Glomerular endothelial cell (primary cell): ENCODE data around the gene COTL1. TPM values are rescaled to one million over a fixed set of nuclear protein-coding genes. Genes with fewer than 3 reads are reported as not detected.
"Not testable (repeated sequence)": the region's sequence is repeated elsewhere in the genome, so short reads cannot be mapped to it uniquely, and the experiment has no call there.

ENCODE experiments used
- DNase-seq: peaks from one replicate; pipeline ENCODE4 v3.0.0-alpha.2; 2011; ENCODE audit warnings: low read depth, low spot score; ENCODE audit errors: extremely low read depth
- total RNA-seq: library from RNA; depleted of rRNA; stranded (reverse); fragments of >200 nt; gene quantifications from 2 replicates; pipeline ENCODE4 v1.2.3, GENCODE V29; 2015

Gene COTL1
- total RNA-seq, 1 donor from 2014 or later, result 311 TPM

DNA sequence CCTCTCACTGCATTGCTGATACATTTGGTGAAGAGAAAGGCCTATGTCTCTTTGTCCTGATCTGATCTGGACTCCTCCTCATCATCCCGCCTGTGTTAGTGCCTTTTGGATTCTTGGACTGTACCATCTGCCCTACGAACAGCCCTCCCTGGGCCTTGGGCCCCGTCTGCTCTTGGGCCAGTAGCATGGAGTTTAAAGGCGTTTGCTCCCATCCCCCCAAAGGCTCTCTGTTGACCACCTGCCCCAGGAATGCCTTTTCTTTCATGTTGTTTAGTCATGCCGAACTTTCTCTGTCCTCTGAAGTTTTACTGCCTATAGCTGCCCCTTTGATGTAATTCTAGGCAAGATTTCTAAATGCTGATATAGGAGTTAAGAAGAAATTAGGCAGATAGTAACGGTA is 82.5 kb downstream of the COTL1 start:
- DNase-seq, result no peak

DNA sequence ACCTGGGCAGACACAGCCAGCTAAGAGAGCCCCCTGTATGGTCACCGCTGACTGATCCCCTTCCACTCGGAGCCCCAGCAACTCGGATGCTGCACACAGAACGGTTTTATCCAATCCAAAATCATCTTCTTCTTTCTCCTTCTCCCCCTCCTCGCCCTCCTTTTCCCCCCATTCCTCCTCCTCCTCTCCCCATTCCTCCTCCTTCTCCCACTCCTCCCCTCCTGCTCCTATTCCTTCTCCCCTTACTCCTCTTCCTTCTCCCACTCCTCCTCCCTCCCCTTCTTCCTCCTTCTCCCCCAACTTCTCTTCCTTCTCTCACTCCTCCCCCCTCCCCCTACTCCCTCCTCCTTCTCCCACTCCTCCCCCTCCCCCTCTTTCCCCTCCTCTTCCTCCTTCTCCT is 83.1 kb downstream of the COTL1 start:
- DNase-seq, result no peak

DNA sequence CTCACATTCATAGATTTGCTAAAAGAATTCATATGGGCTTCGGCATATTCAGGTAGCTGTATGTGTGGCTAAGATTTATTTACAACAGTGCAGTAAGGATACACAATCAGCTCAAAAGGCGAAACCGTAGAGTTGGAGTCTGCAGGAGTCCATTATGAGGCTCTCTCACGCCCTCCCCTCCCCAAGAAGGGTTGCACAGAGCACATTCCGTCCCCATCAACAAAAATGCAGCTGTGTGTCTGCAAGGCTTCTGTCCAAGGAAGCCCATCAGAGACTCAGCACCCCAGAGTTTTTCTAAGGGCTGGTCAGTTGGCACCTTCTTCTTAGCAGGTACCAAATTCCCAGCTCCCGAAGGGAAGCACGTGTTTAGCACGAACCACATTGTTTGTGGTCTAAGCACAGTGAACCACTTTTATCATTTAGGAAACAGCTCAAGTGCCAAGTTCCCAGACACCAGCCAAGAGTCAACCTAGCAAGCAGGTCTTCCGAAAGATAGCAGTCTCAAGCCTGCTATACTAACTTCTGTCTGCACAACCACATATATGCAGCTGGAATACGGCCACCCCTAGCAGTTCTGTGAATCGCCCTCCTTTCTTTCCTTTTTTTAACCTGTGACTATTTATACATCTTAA is 84.9 kb downstream of the COTL1 start:
- no peak for DNase-seq

- DNase-seq, result no peak
These were observed 85.6 kb downstream of the COTL1 start for GRCh38 chr16:84532291-84532724.

GRCh38 chr16:84531671-84532111 is 86.2 kb downstream of the COTL1 start:
- DNase-seq, result no peak

- no peak for DNase-seq
These were observed 87.3 kb downstream of the COTL1 start for GRCh38 chr16:84530590-84530989.

GRCh38 chr16:84529607-84530006 is 88.3 kb downstream of the COTL1 start:
- DNase-seq, result no peak

DNA sequence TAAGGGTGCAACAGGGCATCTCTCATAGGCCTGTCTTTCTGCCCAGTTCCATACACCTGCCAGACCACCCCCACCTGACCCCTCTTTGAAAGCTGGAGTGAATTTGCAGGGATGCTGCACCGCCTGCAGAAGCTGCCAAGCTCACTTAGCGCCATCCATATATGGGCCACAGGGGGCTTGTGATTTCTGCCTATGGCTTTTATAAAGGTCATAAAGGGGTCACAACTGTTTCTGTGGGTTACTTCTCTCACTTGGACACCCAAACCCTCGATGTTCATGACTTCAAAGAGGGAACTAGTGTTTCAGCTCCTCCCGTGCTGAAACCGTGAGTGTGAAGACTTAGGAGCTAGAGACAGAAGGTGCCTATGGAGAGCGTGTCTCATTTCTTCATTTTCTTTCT is 89.6 kb downstream of the COTL1 start:
- no peak for DNase-seq

DNA sequence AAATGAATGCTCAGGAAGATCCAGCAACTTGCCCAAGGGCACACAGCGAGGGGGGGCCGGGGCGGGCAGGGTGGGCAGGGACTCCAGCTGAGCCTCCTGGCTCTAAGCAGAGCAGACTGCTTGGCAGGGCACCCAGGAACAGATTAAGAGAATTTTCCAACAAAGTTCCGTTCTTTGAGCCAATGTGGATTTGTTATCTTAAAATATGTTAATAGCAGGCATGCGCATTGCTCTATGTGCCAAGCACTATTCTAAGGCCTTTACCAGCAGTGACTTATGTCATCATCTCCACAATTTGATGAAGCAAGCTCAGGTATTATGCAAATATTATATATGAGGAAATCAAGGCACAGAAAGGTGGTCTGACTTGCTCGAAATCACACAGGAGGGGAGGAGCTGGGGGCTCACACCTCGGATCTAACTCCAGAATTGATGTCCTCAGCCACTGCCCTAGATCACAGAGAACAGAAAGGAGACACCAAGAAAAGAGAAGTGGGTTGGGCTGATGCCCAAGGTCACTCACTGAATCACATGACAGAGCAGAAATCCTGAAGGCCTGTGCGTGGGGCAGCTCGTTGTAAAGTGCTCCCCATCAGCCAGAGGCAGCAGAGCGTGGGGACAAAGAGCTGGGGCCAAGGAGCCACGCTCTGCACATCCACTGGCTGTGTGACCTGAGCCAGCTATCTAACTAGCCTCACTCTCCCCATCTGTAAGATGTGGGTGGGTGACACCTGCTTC is 90.2 kb downstream of the COTL1 start:
- no peak for DNase-seq

GRCh38 chr16:84526794-84527531 is 90.9 kb downstream of the COTL1 start:
- no peak for DNase-seq

DNA sequence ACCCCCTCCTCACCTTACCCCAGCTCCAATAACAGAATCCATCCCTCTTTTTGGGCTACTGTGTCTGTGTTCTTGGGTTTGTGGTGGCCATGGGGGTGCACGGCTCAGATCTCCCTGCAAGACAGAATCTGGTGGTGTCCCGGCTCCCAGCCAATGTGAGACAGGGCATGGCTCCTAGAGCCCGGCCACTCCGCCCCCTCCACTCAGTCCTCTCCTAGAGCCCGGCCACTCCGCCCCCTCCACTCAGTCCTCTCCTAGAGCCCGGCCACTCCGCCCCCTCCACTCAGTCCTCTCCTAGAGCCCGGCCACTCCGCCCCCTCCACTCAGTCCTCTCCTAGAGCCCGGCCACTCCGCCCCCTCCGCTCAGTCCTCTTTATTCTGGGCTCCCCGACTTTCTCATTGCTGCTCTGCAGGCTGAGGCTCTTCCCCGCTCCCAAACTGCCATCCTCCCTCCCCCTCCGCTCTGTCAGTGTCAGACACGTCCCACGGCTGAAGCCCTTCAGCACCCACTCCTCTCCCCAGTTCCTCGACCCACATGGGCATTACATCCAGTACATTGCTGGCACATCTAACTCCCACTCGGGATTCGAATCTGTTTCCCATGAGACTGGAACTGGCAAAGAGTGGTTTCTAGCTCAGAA is 92.8 kb downstream of the COTL1 start:
- DNase-seq, result not testable (repeated sequence)

DNA sequence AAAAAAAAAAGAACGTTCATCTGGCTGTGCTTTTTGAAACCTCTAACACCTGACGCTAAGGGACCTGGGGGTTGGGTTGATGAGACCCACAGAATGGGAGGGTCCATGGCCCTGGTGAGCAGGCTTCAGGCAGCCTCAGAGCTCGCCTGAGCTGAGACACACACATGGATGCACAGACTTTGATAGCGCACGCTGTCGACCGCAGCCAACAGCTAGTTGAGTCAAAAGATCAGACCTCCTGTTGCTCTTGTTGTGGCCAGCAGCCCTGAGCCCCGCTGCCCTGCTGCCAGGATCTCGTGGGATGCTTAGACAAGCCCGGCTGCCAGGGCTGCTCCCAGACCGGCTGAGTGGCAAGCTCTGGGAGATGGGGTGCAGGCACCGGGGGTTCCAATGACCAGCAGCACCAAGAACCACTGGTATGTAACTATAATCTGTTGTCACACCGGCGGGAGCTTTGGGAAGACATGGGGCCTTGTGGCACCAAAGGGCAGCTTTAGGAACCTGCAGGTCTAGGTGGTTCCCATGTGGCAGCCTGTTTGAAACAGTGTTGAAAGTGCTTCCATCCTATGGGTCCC is 93.4 kb downstream of the COTL1 start:
- no peak for DNase-seq

GRCh38 chr16:84521497-84521770 is 96.4 kb downstream of the COTL1 start:
- DNase-seq, result no peak

GRCh38 chr16:84520725-84521496 is 97.0 kb downstream of the COTL1 start:
- DNase-seq, result no peak

DNA sequence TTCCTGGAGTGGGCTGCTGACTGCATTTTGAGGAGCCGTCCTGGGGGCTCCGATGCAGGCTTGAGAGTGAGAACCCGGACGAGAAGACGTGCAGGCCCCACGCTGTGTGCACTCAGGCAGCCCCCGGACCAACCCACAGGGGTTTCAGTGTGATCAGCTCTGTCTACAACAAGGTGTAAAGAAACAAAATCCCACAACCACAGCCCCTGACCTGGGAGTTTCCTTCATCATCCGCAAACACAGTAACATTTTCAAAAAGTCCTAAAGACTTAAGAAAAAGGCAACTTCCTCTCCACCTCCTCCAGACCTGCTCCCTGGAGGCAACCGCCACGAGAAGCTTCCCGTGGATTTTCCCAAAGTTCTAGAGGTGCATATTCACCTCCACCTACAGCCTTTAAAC is 98.0 kb downstream of the COTL1 start:
- no peak for DNase-seq

DNA sequence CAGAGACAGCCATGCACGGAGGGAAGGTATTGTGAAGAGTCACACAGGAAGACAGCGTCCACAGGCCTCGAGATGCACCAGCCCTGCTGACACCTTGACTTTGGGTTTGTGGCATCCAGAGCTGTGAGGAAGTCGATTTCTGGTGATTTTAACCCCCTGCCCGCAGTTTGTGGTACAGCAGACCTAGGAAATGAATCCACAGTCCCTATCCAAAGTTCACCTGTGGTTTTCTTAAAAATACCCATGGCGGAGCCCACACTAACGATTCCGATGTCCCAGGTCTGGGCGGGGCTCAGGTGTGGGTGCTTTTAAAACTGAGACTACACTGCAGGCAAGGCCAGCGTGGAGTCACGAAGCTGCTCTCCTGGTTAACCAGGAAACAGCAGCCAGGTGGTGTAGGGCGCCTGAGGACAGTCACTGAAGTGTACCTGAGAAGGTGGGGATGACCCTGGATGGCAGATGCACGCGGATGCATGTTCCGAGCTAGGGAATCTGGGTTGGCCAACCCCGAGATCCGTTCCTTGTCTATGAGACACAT is 99.0 kb downstream of the COTL1 start:
- DNase-seq, result no peak

DNA sequence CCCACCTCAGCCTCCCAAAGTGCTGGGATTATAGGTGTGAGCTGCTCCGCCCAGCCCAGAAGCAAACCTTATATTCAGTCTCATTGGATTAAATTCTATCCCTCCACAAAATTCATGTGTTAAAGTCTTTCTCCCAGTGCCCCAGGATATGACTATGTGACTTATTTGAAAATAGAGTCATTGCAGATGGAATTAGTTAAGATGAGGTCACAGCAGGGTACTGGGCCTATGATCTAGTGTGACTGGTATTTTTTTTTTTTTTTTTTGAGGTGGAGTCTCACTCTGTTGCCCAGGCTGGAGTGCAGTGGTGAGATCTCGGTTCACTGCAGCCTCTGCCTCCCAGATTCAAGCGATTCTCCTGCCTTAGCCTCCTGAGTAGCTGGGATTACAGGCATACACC is 99.7 kb downstream of the COTL1 start:
- not testable (repeated sequence) for DNase-seq

GRCh38 chr16:84517366-84517765 is 100.5 kb downstream of the COTL1 start:
- no peak for DNase-seq
